KMS-11 (cell line): ENCODE data around the gene IL17RA.
A peak's percentile ranks its signal among the peaks of the same experiment; 100 is the strongest.
"Not testable (repeated sequence)": the region's sequence is repeated elsewhere in the genome, so short reads cannot be mapped to it uniquely, and the experiment has no call there.

Experiments used
- H2AFZ ChIP-seq: fragments of 200-600 bp; sonication (generic); 2 replicates; pipeline ENCODE4 v1.6.1; 2016; ENCODE audit warnings: antibody characterized with exemption, mixed run types, low read depth
- H3K27ac ChIP-seq: fragments of 200-600 bp; sonication (generic); 2 replicates; pipeline ENCODE4 v1.6.1; 2016; ENCODE audit warnings: mild to moderate bottlenecking, mixed run types
- H3K27me3 ChIP-seq: fragments of 200-600 bp; sonication (generic); 2 replicates; pipeline ENCODE4 v1.6.1; 2017; ENCODE audit warnings: mild to moderate bottlenecking, low read depth, mixed run types, moderate library complexity; ENCODE audit not compliant: insufficient read depth
- H3K36me3 ChIP-seq: fragments of 200-600 bp; sonication (generic); 2 replicates; pipeline ENCODE4 v1.6.1; 2017; ENCODE audit warnings: mild to moderate bottlenecking, mixed run types; ENCODE audit not compliant: insufficient read depth
- H3K4me1 ChIP-seq: fragments of 200-600 bp; sonication (generic); 2 replicates; pipeline ENCODE4 v1.6.1; 2016; ENCODE audit warnings: mild to moderate bottlenecking, low read depth, mixed run types; ENCODE audit not compliant: poor library complexity, severe bottlenecking
- H3K4me2 ChIP-seq: fragments of 200-600 bp; sonication (generic); 2 replicates; pipeline ENCODE4 v1.7.0; 2016; ENCODE audit warnings: mild to moderate bottlenecking, mixed run types
- H3K4me3 ChIP-seq: fragments of 200-600 bp; sonication (generic); IDR thresholded peaks from 2 replicates; pipeline ENCODE4 v1.6.1; 2017; ENCODE audit warnings: low read depth, low read length, mixed read lengths; ENCODE audit not compliant: insufficient read depth
- H3K79me2 ChIP-seq: fragments of 200-600 bp; sonication (generic); 2 replicates; pipeline ENCODE4 v1.6.1; 2016; ENCODE audit warnings: low read depth, mixed run types; ENCODE audit not compliant: insufficient read depth
- H3K9ac ChIP-seq: fragments of 200-600 bp; sonication (generic); 2 replicates; pipeline ENCODE4 v1.6.1; 2016; ENCODE audit warnings: mild to moderate bottlenecking, mixed run types
- H4K20me1 ChIP-seq: fragments of 200-600 bp; sonication (generic); 2 replicates; pipeline ENCODE4 v1.6.1; 2016; ENCODE audit warnings: mild to moderate bottlenecking, mixed run types; ENCODE audit not compliant: insufficient read depth
- CTCF ChIP-seq: fragments of 200-600 bp; sonication (generic); conservative IDR thresholded peaks from 2 replicates; pipeline ENCODE4 v1.6.1; 2017; ENCODE audit warnings: low read depth, mild to moderate bottlenecking, antibody characterized with exemption, low read length, moderate library complexity, mixed read lengths

The IL17RA gene

GRCh38 chr22:17084554-17085276, at the start of gene IL17RA:
IL17RA (plus strand) TSS chr22:17085000; CDS start chr22:17085092, 92 bp downstream.
- no peaks in the 10 kb centered on the region for H3K27me3 ChIP-seq
- H4K20me1 ChIP-seq = no peaks in the 10 kb centered on the region
- H3K4me1 ChIP-seq = peaks cover 39% of the 10 kb centered on the region
- H3K27ac ChIP-seq = no peak within 1 kb of the TSS
- H3K9ac ChIP-seq = peak within 1 kb of the TSS; percentile 77
- no peak within 1 kb of the TSS for H3K4me3 ChIP-seq
- no peak for TF ChIP-seq CTCF
- no peaks in the 10 kb centered on the region for H3K36me3 ChIP-seq
- H2AFZ ChIP-seq = peak within 1 kb of the TSS; percentile 78; the same call in 1 of the 2 replicates
- H3K4me2 ChIP-seq = peak within 1 kb of the TSS; percentile 85
- H3K79me2 ChIP-seq = 0 out of 2 replicates have a peak, but pooled peaks cover 5% of the 10 kb centered on the region

GRCh38 chr22:17035246-17035645, 49.6 kb upstream of the IL17RA start:
- H3K4me2 ChIP-seq = no peak overlapping the region
- H3K79me2 ChIP-seq = peaks cover 23% of the 10 kb centered on the region
- peaks cover 15% of the 10 kb centered on the region for H3K4me1 ChIP-seq
- no peak overlapping the region for H3K4me3 ChIP-seq
- no peak overlapping the region for H3K9ac ChIP-seq
- no peaks in the 10 kb centered on the region for H3K27me3 ChIP-seq
- H2AFZ ChIP-seq = no peak overlapping the region
- H3K36me3 ChIP-seq = no peaks in the 10 kb centered on the region
- no peak for TF ChIP-seq CTCF
- H4K20me1 ChIP-seq = no peaks in the 10 kb centered on the region
- no peak overlapping the region for H3K27ac ChIP-seq

- peaks cover 15% of the 10 kb centered on the region for H3K4me1 ChIP-seq
- H3K36me3 ChIP-seq, H3K4me3 ChIP-seq, H4K20me1 ChIP-seq, H3K27me3 ChIP-seq, H3K27ac ChIP-seq: not testable (repeated sequence)
- peak overlapping the region; percentile 95; the same call in 1 of the 2 replicates for H3K9ac ChIP-seq
- H2AFZ ChIP-seq = peak overlapping the region; percentile 49
- H3K4me2 ChIP-seq = peak overlapping the region; percentile 25; the same call in 1 of the 2 replicates
- peaks cover 33% of the 10 kb centered on the region for H3K79me2 ChIP-seq
Measured at GRCh38 chr22:17035976-17036841, 48.6 kb upstream of the IL17RA start.

GRCh38 chr22:17036842-17037711, 47.7 kb upstream of the IL17RA start:
- not testable (repeated sequence) for H3K36me3 ChIP-seq, H3K27me3 ChIP-seq, H3K4me3 ChIP-seq, H4K20me1 ChIP-seq
- H3K79me2 ChIP-seq = peaks cover 41% of the 10 kb centered on the region
- H2AFZ ChIP-seq = peak overlapping the region; percentile 63
- peaks cover 15% of the 10 kb centered on the region for H3K4me1 ChIP-seq
- peak overlapping the region; percentile 95 for H3K9ac ChIP-seq
- H3K27ac ChIP-seq = peak overlapping the region; percentile 92
- H3K4me2 ChIP-seq = peak overlapping the region; percentile 50; the same call in 1 of the 2 replicates

- H4K20me1 ChIP-seq = no peaks in the 10 kb centered on the region; the same call in 1 of the 2 replicates
- no peak for TF ChIP-seq CTCF
- no peaks in the 10 kb centered on the region for H3K27me3 ChIP-seq
- peaks cover 8% of the 10 kb centered on the region for H3K4me1 ChIP-seq
- H3K79me2 ChIP-seq = peaks cover 59% of the 10 kb centered on the region
- H3K27ac ChIP-seq = no peak overlapping the region
- H3K36me3 ChIP-seq = peaks cover 5% of the 10 kb centered on the region; the same call in 1 of the 2 replicates
- H3K9ac ChIP-seq = no peak overlapping the region
- no peak overlapping the region for H3K4me2 ChIP-seq
- H2AFZ ChIP-seq = no peak overlapping the region
- H3K4me3 ChIP-seq = no peak overlapping the region
Measured at GRCh38 chr22:17043521-17043920, 41.3 kb upstream of the IL17RA start.
